ENCODE results near the gene ATP2C2.

- no peak for TF ChIP-seq CTCF (optimal IDR thresholded peaks at IDR 0.05 in 1 of 3, IDR thresholded peaks at IDR 0.05 in 1 of 3, conservative IDR thresholded peaks at IDR 0.05 in 1 of 3; ENCODE audit: extremely low read depth in 1 of 3, insufficient read depth in 2 of 3, low read length in 3 of 3)
- no peak for TF ChIP-seq EZH2 (IDR thresholded peaks at IDR 0.05; ENCODE audit: low read length)
These were observed 137.2 kb downstream of the ATP2C2 start for GRCh38 chr16:84505249-84506187.
